GM18873 (cell line): ENCODE data around the gene GTF3C2.
"Not testable (repeated sequence)": the region's sequence is repeated elsewhere in the genome, so short reads cannot be mapped to it uniquely, and the experiment has no call there.

Source experiments
- ATAC-seq: cut with Tn5 transposase; IDR thresholded peaks from one replicate; pipeline ENCODE4 v1.9.1; 2021; ENCODE audit warnings: mild to moderate bottlenecking, moderate library complexity, moderate number of reproducible peaks; ENCODE audit not compliant: unreplicated experiment, low FRiP score

GTF3C2 gene

DNA sequence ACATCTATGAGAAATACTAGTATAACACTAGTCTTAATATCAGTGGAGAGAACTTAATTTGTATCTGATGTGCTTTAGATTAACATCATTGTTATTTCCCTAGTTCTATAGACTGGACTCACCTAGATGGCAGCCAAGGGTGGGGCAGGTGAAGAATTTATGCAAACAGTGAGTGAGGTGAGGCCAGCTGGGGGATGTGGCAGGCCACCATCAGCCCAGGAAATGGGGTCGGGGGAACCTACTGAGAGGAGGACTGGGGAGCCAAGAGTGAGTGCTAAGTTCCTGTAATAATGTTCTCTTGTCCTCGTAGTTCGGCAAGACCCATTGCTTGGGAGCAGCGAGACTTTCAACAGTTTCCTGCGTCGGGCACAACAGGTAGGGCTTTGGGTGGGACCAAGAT, 16.4 kb upstream of the GTF3C2 start:
- ATAC-seq: no peak

GRCh38 chr2:27370816-27371620, 14.5 kb upstream of the GTF3C2 start:
- ATAC-seq: peak; percentile 15

- ATAC-seq: peak; percentile 82
These were observed 13.7 kb upstream of the GTF3C2 start, which contains the start of the genes EIF2B4 and SNX17 for GRCh38 chr2:27370026-27370815. Gene EIF2B4, minus strand, starts transcription at chr2:27370338. Its CDS starts 24 bp downstream, at chr2:27370314. Gene SNX17, plus strand, starts transcription at chr2:27370616. Its CDS starts 128 bp downstream, at chr2:27370744.

GRCh38 chr2:27369471-27370025, 13.0 kb upstream of the GTF3C2 start:
- no peak for ATAC-seq

GRCh38 chr2:27363933-27364332, 7.4 kb upstream of the GTF3C2 start:
- ATAC-seq: no peak

GRCh38 chr2:27362678-27363420, 6.3 kb upstream of the GTF3C2 start:
- no peak for ATAC-seq

- peak; percentile 32 for ATAC-seq
These were observed 545 bp downstream of the GTF3C2 start for GRCh38 chr2:27356056-27356381.

DNA sequence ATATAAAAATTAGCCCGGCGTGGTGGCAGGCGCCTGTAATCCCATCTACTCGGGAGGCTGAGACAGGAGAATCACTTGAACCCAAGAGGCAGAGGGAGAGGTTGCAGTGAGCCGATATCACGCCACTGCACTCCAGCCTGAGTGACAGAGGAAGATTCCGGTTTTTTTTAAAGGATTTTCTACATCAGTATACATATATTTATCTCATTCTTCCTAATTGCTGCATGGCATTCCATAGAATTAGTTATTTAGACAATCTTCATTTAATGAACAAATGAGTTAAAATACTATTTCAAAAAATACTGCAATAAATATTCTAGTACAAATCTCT, 2.0 kb downstream of the GTF3C2 start:
- no peak for ATAC-seq

DNA sequence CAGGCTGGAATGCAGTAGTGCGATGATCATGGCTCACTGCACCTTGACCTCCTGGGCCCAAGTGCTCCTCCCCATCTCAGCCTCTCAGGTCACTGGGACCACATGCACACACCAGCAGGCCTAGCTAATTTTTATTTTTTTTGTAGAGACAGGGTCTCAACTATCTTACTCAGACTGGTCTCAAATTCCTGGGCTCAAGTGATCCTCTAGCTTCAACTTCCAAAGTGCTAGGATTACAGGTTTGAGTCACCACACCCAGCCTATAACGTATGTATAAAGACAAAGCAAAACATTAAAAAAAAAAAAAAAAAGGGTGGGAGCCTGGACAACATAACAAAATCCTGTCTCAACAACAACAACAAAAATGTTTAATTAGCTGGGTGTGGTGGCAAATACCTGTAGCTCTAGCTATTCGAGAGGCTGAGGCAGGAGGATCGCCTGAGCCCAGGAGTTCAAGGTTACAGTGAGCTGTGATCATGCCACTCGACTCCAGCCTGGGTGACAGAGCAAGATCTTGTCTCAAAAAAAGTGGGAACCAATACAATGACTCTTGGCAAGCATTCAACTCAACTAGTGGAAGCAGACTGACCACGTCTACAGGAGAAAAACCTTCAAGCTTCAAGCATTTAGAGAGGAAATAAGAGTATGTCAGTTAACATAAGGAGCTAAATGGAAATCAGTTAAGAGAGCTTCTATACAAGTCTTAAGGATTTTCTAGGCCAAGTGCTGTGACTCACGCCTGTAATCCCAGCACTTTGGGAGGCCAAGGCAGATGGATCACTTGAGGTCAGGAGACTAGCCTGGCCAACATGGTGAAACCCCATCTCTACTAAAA, 2.6 kb downstream of the GTF3C2 start:
- no peak for ATAC-seq

DNA sequence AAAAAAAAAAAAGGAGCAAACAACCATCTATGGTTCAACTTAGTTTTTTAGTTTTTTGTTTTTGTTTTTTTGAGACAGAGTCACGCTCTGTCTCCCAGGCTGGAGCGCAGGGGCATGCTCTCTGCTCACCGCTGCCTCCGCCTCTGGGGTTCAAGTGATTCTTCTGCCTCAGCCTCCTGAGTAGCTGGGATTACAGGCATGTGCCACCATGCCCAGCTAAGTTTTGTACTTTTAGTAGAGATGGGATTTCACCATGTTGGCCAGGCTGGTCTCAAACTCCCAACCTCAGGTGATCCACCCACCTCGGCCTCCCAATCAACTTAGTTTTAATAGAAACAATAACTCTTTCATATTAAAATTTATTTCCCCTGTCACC, 3.2 kb downstream of the GTF3C2 start:
- ATAC-seq: not testable (repeated sequence)

GRCh38 chr2:27351802-27352598, 4.6 kb downstream of the GTF3C2 start:
- no peak for ATAC-seq

DNA sequence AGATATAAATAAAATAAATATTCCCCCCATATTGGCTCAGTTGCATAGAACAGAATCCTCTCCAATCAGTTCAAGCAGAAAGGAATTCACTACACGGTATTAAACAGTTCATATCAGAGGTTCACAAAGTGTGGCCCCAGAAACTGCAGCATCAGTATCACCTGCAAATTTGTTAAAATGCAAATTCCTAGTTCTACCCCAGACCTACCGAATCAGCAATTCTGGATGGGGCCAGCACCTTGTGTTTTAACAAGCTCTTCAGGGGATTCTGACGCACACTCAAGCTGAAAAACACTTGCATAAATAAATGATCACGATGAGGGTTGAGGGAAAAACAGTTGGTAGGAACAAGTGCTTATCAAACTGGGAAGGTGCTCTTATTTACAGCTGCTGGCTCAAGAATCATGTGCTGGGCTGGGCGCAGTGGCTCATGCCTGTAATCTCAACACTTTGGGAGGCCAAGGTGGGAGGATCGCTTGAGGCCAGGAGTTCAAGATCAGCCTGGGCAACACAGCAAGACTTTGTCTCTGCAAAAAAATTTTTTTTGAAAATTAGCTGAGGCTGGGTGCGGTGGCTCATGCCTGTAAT, 6.4 kb downstream of the GTF3C2 start:
- no peak for ATAC-seq

DNA sequence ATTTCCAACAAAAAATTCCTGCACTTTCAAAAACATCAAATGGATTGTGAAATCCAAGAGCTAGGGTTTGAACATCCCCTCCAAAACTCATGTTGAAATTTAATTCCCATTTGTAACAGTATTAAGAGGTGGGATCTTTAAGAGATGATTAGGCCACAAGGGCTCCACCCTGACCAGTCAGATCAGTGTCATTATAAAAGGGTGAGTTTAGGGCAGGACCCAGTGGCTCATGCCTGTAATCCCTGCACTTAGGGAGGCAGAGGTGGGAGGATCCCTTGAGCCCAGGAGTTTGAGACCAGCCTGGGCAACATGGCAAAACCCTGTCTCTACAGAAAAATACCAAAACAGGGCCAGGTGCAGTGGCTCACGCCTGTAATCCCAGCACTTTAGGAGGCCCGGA, 8.9 kb downstream of the GTF3C2 start:
- no peak for ATAC-seq

DNA sequence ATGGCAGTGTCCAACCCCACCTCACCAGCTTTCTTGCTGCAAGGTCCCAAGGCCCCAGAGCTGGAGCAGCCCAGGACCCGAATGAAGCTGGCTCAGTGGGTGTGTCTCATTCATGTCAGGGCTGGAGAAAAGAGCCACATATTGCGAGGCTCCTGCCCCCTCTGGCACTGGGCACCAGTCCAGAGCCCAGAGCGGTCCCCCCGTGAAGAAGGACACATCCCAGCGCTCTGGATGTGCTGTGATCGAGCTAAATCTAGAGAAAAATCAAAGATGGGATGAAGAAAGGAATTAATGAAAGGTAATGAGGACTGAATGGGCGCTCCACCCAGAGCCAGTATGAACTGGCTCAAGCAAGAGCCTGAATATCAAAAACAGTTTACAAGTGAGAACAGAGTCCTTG, 20.4 kb downstream of the GTF3C2 start:
- ATAC-seq: no peak

GRCh38 chr2:27335311-27335710, 21.3 kb downstream of the GTF3C2 start:
- no peak for ATAC-seq

GRCh38 chr2:27324720-27325119, 31.8 kb downstream of the GTF3C2 start:
- no peak for ATAC-seq

- no peak for ATAC-seq
These were observed 32.8 kb downstream of the GTF3C2 start for GRCh38 chr2:27323596-27324285.
